GM18907 (cell line): Measurements from ENCODE around the gene GCSH.
A peak's percentile ranks its signal among the peaks of the same experiment; 100 is the strongest.

ENCODE experiments used
- ATAC-seq: cut with Tn5 transposase; IDR thresholded peaks from one replicate; pipeline ENCODE4 v1.9.1; 2021; ENCODE audit warnings: mild to moderate bottlenecking, moderate library complexity; ENCODE audit not compliant: unreplicated experiment

GCSH gene

GRCh38 chr16:81060576-81061306 lies 35.5 kb downstream of the GCSH start:
- ATAC-seq, result no peak

GRCh38 chr16:81053761-81054160 lies 42.4 kb downstream of the GCSH start:
- ATAC-seq, result no peak

GRCh38 chr16:81042821-81043220 lies 53.4 kb downstream of the GCSH start:
- no peak for ATAC-seq

- no peak for ATAC-seq
Observed at GRCh38 chr16:81041696-81042095, 54.5 kb downstream of the GCSH start.

GRCh38 chr16:81040842-81041241 lies 55.4 kb downstream of the GCSH start:
- ATAC-seq, result no peak

- ATAC-seq, result no peak
Observed at GRCh38 chr16:81040131-81040530, 56.1 kb downstream of the GCSH start.

GRCh38 chr16:81036751-81037350 lies 59.3 kb downstream of the GCSH start:
- no peak for ATAC-seq

GRCh38 chr16:81035975-81036750 lies 60.0 kb downstream of the GCSH start:
- peak; percentile 58 for ATAC-seq

- ATAC-seq, result peak; percentile 92
Observed at GRCh38 chr16:81035398-81035974, 60.7 kb downstream of the GCSH start, which contains the start of gene ATMIN. TSS of gene ATMIN (plus strand) at chr16:81035842. CDS start at chr16:81035871, 29 bp downstream.
